Stomach smooth muscle (tissue), 2 donors: ENCODE results near the gene CST8.

Experiments used
- H3K27ac ChIP-seq: one replicate; pipeline ENCODE4 v1.7.0; 2013; ENCODE audit warnings: mild to moderate bottlenecking, low read length, inconsistent platforms
- H3K27me3 ChIP-seq, 2 donors: one replicate each; pipeline ENCODE4 v1.7.0; 2013; ENCODE audit warnings: low read length in 2 of 2; ENCODE audit not compliant: insufficient read depth in 2 of 2, control insufficient read depth in 1 of 2
- H3K36me3 ChIP-seq, 2 donors: one replicate each; pipeline ENCODE4 v1.7.0; 2013; ENCODE audit warnings: low read length in 2 of 2; ENCODE audit not compliant: control insufficient read depth in 2 of 2, insufficient read depth in 2 of 2
- H3K4me1 ChIP-seq: one replicate; pipeline ENCODE4 v1.7.0; 2013; ENCODE audit warnings: low read length; ENCODE audit not compliant: control insufficient read depth, insufficient read depth
- H3K4me3 ChIP-seq, 2 donors: one replicate each; pipeline ENCODE4 v1.7.0; 2013; ENCODE audit warnings: low read length in 2 of 2
- H3K9ac ChIP-seq, 2 donors: one replicate each; pipeline ENCODE4 v1.7.0; 2013; ENCODE audit warnings: low read length in 2 of 2, mild to moderate bottlenecking in 1 of 2
- H3K9me3 ChIP-seq, 2 donors: one replicate each; pipeline ENCODE4 v1.7.0; 2013; ENCODE audit warnings: low read length in 2 of 2; ENCODE audit not compliant: control insufficient read depth in 2 of 2
- donor health status: healthy.
- donor health status: Pancreatic carcinoma.

CST8 gene

DNA sequence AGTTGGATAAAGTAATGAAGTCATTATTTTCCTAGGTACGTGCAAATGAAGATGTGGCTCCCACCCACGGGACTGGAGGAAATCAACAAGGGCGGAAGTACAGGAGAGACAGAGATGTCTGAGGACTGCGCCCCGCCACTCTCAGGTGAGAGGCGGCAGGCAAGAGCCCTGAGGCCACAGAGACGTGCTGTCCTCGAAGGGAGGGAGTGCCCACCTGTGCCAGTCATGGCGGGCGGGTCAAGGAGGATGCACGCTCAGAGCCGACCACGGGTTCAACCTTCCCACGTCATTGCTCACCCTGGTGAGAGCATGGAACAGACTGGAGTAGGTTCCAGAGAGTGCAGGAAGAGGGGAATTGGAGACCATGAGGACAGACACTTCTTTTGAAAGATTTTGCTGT lies 12.7 kb downstream of the CST8 start:
- H3K9ac ChIP-seq = no peak overlapping the region
- peaks cover 2 to 5% of the 10 kb centered on the region in 2 donors for H3K27me3 ChIP-seq
- H3K9me3 ChIP-seq = no peaks in the 10 kb centered on the region

DNA sequence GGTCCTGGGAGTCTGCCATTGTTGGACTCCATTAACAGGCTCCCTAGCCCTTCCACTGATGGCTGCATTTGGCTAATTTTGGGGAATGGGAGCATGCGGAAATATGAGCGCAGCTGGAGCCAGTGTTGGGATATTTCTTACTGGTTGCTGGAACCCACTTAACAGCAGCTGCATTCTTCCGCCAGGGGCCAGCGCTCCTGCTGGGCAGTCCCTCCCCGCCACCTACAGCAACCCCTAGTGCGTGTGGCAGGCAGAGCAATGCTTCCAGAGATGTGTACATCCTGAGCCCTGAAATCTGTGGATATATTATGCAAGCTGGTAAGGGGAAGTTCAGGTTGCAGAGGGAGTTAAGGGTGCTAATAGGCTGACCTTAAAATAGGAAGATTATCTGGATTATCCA lies 16.4 kb downstream of the CST8 start:
- H3K27ac ChIP-seq = no peak overlapping the region
- no peaks in the 10 kb centered on the region for H3K9me3 ChIP-seq
- H3K36me3 ChIP-seq = no peaks in the 10 kb centered on the region
- H3K4me1 ChIP-seq = no peaks in the 10 kb centered on the region
- no peak overlapping the region for H3K4me3 ChIP-seq
- no peak overlapping the region for H3K9ac ChIP-seq
- no peaks in the 10 kb centered on the region for H3K27me3 ChIP-seq

More for the DNA sequence above, 12.7 kb downstream of the CST8 start:
- Histone ChIP-seq H3K36me3 (no peaks in the 10 kb centered on the region), H3K4me1 (no peaks in the 10 kb centered on the region), H3K4me3 (no peak overlapping the region), H3K27ac (no peak overlapping the region)

DNA sequence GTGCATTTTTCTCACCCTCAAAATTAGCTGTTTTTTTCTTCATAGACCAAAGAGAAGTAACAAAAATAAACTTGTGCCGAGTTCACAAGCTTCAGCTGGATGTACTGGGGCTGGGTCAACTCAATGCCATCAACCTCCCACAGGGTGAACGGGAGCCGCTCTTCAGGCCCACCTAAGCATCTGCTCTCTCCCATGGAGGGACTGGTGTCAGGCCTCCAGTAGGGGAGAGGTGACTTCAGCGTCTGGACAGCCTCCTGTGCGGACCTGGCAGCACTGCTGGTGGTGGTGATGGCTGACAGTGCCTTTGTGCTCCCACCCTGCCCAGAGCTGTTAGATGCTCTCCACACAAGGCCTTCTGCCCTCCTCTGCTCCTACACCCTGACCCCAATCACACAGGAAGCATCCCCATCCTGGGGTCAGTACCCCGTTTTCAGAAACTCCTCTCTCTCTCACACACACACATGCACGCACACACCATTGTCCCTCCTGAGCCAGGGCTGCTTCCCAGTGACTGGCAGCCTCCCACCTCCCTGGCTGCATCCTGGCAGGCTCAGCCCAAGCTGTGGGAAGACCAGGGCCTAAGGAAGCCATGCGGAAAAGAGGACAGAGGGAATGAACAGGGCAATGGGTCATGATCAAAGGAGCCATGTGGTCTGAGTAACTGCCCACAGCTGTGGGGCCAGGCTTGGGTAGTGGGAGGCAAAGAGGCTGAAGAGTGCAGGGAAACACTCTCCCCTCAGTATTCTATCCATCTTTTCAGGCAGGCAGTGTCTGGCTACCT lies 17.7 kb downstream of the CST8 start:
- H3K27me3 ChIP-seq = no peaks in the 10 kb centered on the region
- no peak overlapping the region for H3K27ac ChIP-seq
- no peaks in the 10 kb centered on the region for H3K36me3 ChIP-seq
- no peaks in the 10 kb centered on the region for H3K4me1 ChIP-seq
- no peak overlapping the region for H3K4me3 ChIP-seq
- no peak overlapping the region for H3K9ac ChIP-seq
- no peaks in the 10 kb centered on the region for H3K9me3 ChIP-seq

- Histone ChIP-seq H3K4me1 (no peaks in the 10 kb centered on the region), H3K9me3 (no peaks in the 10 kb centered on the region), H3K36me3 (no peaks in the 10 kb centered on the region), H3K4me3 (no peak overlapping the region), H3K27me3 (no peaks in the 10 kb centered on the region), H3K27ac (no peak overlapping the region), H3K9ac (no peak overlapping the region)
These were observed 18.5 kb downstream of the CST8 start for GRCh38 chr20:23509247-23509913.

DNA sequence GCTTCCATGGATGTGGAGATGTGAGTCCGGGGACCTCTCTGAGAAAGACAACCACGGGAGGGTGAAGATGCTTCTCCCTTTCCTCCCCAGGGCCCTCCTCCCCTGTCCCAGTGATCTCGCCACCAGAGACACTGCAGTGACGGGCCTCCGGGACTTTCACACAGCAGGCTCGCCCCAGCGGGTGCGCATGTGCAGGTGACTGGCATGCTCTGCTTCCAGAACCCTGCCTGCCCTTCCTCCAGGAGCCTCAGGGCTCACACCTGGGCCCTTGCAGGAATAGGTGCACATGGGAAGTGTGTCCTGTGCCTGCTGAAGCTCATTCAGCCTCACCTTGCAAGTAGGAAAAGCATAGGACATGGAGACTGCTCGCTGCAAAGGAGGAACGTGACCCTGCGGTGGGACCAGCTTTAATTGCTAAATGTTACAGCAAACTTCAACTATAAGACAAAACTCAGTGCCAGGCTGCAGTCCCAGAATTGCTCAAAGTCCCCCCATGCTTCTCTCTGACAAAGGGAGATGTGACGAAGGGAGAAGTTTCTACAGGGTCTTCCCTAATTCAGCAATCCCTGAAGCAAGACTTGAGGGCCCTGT lies 19.2 kb downstream of the CST8 start:
- no peak overlapping the region for H3K4me3 ChIP-seq
- H3K27ac ChIP-seq = no peak overlapping the region
- no peaks in the 10 kb centered on the region for H3K9me3 ChIP-seq
- no peaks in the 10 kb centered on the region for H3K4me1 ChIP-seq
- H3K36me3 ChIP-seq = no peaks in the 10 kb centered on the region
- H3K27me3 ChIP-seq = no peaks in the 10 kb centered on the region
- no peak overlapping the region for H3K9ac ChIP-seq

- Histone ChIP-seq H3K4me1 (no peaks in the 10 kb centered on the region), H3K36me3 (no peaks in the 10 kb centered on the region), H3K9ac (no peak overlapping the region), H3K4me3 (no peak overlapping the region), H3K9me3 (no peaks in the 10 kb centered on the region), H3K27ac (no peak overlapping the region), H3K27me3 (no peaks in the 10 kb centered on the region)
These were observed 22.2 kb downstream of the CST8 start for GRCh38 chr20:23513164-23513563.

DNA sequence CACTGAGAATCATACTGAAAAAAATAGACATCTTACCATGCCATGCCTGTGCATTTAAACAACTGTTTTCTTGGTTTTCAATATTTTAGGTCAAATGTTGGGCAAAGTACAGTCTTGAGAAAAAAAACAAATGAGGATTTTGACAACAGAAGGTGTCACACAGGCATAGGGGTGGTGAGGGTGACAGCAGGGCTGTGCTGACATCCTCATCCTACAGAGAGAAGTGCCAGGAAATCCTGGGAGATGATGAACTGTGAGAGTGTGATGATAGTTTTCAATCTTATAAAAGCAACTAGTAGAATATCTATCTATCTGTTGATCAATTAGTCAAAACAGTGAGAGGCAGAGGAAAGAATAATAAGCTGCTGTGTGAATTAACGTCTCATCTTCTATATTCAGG lies 23.9 kb downstream of the CST8 start:
- no peaks in the 10 kb centered on the region for H3K4me1 ChIP-seq
- H3K9ac ChIP-seq = no peak overlapping the region
- no peaks in the 10 kb centered on the region for H3K36me3 ChIP-seq
- no peaks in the 10 kb centered on the region for H3K9me3 ChIP-seq
- H3K27ac ChIP-seq = no peak overlapping the region
- no peaks in the 10 kb centered on the region for H3K27me3 ChIP-seq
- H3K4me3 ChIP-seq = no peak overlapping the region

GRCh38 chr20:23515250-23515939 lies 24.5 kb downstream of the CST8 start:
- Histone ChIP-seq H3K4me1 (no peaks in the 10 kb centered on the region), H3K36me3 (no peaks in the 10 kb centered on the region), H3K27me3 (no peaks in the 10 kb centered on the region), H3K4me3 (no peak overlapping the region), H3K9me3 (no peaks in the 10 kb centered on the region), H3K9ac (no peak overlapping the region), H3K27ac (no peak overlapping the region)

DNA sequence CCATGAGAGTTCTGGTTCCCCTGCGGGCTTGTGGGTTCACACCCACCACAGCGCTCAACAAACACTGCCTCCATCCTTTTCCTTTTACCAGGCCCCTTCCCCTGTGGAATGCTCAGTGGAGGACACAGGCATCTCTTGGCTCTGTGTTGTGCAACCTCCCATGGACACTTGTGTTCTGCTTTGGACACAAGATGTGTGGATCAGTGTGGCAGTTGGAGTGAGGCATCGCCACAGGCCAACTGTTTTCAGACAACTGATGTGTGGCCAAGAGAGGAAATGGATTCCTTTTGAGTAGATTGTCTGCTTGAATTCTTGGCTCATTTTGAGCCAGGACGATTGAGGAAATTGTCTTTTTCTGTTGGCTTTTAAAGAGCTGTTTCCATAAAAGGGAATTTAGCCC lies 26.8 kb downstream of the CST8 start:
- H3K4me1 ChIP-seq = no peaks in the 10 kb centered on the region
- no peaks in the 10 kb centered on the region for H3K27me3 ChIP-seq
- no peak overlapping the region for H3K27ac ChIP-seq
- H3K4me3 ChIP-seq = no peak overlapping the region
- H3K9ac ChIP-seq = no peak overlapping the region
- H3K9me3 ChIP-seq = no peaks in the 10 kb centered on the region
- no peaks in the 10 kb centered on the region for H3K36me3 ChIP-seq

DNA sequence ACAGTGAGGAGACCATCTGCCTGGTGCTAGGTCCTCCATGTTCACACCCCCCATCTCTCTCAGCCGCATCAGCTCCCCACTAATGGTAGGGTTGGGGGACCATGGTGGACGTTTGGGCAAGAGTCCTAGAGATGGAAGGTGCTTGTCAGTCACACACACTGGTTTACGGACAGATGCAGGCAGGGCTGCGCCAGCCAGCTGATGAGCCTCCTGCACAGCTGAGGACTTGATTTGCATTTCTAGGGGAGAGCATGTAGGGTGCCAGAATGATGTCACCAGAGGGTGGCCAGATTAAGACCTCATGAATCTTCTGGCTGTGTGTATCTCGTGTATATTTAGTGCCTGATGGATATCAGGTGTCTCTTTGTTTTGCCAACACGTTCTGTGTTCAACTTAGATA lies 28.6 kb downstream of the CST8 start:
- Histone ChIP-seq H3K9ac (no peak overlapping the region), H3K27me3 (no peaks in the 10 kb centered on the region), H3K4me3 (no peak overlapping the region), H3K4me1 (no peaks in the 10 kb centered on the region), H3K9me3 (no peaks in the 10 kb centered on the region), H3K27ac (no peak overlapping the region), H3K36me3 (no peaks in the 10 kb centered on the region)
